Activated gamma-delta T cell (primary cell): ENCODE data around the gene KLHL22.
"Not testable (repeated sequence)": the region's sequence is repeated elsewhere in the genome, so short reads cannot be mapped to it uniquely, and the experiment has no call there.

Experiments
- DNase-seq: peaks from one replicate; lab custom pipeline; 2025; lab: John Stamatoyannopoulos, UW

The KLHL22 gene

DNA sequence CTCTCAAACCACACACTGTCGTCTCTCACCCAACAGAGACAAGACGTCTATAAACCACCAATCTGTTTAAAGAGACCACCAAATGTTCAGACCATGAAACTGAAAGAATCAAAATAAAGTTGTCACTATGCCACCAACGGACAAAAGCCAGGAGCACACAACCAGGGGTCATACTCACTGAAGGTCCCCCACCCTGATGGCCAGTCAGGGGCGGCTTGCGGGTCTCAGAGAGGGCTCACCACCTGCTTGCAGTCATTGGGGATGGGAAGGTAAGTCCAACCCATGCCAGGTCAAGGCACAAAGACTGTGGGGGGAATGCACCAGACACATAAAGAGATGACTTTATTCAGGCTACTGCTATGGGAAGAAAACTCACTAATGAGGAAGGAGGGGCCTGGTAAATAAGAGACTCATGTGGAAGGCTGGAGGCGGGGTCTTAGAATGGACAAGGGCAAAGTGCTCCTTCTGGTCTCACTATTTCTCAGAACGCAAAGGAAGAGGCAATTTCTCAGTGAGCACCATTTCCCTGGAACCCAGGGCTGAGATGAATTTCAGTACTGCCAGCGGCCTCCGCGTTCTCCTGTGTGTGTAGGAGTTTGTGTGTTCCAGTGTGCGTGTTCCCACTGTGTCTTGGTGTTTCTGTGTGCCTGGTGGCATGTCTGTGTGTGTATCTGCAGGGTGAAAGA is 75.3 kb downstream of the KLHL22 start:
- DNase-seq: no peak

DNA sequence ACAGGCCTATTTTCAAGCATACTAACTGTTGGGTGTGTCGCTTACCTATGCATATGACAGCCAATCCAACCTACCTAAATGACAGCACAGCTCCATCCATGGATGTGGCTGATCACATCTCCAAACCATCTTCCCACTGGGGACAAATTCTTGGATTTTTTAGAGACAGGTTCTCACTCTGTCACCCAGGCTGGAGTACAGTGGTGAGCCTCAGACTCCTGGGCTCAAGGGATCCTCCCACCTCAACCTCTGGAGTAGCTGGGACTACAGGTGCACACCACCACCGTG is 76.0 kb downstream of the KLHL22 start:
- no peak for DNase-seq

DNA sequence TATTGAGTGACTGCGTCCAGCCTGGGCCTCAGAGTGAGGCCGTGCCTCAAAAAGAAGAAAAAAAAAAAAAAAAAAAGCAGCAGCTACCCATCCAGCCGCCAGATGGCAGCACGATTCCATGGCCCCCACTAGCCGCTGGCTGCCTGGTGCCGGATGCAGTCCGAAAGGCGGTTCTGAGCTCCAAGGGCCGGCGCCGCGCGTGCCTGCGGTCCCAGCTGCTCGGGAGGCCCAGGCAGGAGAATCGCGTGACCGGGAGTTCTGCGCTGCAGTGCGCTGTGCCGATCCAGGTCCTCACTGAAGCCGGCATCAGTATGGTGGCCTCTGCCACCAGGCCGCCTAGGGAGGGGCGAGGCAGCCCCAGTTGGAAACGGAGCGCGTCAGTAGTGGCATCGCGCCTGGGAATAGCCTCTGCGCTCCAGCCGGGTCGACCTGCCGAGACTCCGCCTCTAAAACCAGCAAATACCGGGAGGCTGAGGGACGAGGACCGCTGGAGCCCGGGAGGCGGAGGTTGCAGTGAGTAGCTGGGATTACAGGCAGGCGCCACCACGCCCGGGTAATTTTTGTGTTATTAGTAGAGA is 77.3 kb downstream of the KLHL22 start:
- no peak for DNase-seq

DNA sequence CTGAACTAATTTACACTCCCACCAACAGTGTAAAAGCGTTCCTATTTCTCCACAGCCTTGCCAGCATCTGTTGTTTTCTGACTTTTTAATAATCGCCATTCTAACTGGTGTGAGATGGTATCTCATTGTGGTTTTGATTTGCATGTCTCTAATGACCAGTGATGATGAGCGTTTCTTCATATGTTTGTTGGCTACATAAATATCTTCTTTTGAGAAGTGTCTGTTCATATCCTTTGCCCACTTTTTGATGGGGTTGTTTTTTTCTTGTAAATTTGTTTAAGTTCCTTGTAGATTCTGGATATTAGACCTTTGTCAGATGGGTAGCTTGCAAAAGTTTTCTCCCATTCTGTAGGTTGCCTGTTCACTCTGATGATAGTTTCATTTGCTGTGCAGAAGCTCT is 79.9 kb downstream of the KLHL22 start:
- DNase-seq: not testable (repeated sequence)

DNA sequence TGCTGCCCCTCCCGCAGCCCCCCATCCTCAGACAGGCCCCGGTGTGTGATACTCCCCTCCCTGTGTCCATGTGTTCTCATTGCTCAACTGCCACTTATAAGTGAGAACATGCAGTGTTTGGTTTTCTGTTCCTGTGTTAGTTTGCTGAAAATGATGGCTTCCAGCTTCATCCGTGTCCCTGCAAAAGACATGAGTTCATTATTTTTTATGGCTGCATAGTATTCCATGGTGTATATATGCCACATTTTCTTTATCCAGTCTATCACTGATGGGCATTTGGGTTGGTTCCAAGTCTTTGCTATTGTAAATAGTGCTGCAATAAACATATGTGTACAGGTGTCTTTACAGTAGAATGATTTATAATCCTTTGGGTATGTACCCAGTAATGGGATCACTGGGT is 80.4 kb downstream of the KLHL22 start:
- DNase-seq: not testable (repeated sequence)

DNA sequence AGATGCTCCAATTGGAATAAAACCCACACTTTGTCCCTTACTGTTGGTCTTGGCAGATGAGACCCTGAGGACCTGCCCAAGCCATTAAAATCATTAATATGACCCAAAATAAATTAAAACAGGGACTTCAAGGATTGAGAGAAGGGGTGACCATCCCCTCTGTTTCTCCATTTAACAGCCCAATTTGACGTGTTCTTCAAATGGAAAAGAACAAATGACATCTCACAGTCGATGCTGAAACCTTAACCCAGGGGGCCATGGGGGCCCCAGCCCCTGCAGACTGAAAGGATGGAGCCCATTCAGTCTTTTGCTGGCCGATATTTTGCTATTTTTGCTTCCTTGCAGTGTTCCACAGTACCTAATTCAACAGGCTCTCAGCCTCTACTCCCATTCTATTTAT is 81.1 kb downstream of the KLHL22 start:
- DNase-seq: no peak

DNA sequence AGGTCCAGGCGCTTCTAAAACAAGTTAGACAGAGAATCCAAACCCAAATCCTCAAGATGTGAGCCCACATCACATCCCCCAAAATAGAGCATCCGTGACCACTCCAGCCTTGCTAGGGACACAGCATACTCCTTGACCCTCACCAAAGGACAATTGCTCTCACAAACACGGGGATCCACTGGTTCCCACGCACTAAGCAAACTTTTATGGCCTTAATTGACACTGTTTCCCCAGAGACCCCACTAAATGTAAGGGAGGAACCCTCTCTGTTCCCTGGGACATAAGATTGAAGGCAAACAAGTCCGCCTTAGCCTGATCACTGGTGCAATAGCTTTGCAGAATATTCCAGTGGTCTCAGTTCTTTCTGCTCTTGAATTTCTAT is 81.5 kb downstream of the KLHL22 start:
- no peak for DNase-seq

DNA sequence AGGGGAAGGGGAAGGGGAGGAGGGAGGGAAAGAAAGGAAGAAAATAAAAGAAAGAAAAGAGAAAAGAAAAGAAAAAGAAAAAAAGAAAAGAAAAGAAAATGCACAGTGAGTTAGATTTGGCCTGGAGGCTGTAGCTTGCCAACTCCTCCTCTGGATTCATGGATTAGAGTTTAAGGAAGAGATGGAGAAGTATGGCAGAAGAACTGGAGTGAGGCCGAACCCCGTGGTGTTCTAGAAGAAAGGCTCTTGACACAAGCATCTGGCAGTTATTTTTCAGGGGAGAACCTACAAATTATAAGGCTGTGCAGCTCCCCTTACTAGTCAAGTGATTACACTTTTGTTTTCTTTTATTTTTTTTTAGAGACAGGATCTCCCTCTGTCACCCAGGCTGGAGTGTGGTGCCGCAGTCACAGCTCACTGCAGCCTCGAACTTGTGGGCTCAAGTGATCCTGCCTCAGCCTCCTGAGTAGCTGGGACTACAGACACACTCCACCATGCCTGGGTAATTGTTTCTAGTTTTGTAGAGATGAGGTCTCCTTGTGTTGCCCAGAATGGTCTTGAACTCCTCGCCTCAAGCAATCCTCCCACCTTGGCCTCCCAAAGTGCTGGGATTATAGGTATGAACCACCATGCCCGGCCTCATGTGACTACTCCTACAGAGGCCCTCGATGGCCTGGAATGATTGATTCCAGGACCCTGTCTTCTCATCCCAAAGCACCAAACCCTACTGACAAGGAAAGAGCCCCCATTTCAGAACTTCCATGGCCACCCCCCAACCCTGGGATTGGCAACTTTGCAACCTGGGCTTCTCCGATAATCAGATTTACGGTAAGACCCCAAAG is 82.2 kb downstream of the KLHL22 start:
- no peak for DNase-seq

DNA sequence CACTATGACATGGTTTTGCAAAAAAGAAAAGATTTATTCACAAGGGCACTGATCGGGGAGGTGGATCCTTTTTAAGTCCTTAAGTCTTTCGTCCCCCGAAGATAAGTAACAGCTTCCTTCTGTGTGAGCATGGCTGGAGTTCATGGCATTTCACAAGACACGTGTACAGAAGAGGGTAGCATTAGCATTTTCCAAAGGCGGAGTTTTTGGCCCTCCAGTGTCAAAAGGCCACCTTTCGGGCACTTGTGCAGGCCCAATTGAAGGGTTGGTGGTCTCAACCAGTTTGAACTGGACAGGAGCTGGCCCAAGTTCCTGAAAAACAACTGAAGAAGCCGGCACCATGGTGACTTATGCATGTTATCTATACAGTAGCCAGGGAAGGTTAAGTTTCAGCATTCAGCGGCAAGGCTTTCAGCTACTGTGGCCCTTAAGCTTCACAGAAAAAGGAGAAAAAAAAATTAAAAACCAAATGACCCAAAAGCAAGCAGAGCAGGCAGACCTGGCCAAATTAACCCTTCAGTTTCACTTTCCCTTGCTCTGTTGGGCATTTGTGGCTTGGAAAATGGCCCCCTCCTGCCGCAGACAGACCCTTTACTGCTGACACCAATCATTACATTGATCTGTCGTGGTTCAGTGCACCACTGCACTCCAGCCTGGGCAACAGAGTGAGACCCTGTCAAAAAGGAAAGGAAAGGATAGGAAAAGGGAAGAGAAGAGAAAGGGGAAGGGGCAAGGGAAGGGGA is 83.0 kb downstream of the KLHL22 start:
- DNase-seq: no peak

DNA sequence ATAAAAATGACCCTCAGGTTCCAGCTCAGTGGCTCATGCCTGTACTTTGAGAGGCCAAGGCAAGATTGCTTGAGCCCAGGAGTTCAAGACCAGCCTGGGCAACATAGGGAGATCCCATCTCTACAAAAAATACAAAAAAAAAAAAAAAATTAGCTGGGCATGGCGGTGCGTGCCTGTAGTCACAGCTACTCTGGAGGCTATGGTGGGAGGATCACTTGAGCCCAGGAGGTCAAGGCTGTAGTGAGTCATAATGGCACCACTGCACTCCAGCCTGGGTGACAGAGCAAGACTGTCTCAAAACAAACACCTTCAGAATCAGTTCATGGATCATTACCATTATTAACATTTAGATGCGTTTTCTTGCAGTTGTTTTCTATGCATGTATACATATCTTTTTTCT is 86.2 kb downstream of the KLHL22 start:
- DNase-seq: not testable (repeated sequence)

DNA sequence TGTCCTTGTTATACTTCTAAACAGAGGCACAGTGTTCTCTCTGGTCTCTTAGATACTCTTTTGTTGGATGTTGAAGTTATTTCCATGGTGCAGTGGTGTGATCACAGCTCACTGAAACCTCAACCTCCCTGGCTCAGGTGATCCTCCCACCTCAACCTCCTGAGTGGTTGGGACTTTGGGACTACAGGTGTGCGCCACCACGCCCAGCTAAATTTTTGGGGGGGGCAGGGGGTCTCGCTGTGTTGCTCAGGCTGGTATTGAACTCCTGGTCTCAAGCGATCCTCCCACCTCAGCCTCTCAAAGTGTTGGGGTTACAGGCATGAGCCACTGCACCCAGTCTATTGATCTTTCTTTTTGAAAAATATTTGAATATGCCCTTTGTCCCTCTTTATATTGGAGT is 86.7 kb downstream of the KLHL22 start:
- DNase-seq: no peak

DNA sequence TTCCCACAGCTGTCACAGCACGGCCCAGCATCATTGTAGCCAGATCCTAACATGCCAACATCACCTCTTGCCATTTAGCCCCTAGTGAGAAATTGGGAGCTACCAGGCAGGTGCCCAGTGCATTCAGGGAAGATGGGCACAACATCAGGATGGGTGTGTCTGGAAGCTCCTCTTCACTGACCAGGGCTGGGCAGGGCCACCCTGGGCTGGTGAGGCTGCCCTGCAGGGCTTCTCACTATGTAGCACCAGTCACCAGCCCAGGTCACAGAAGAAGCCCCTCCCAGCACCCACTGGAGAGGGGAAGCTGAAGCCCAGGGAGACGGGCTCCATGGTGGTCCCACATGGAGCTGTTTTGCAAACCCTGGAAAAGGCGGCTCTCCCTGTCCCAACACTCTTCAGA is 87.8 kb downstream of the KLHL22 start:
- DNase-seq: no peak

DNA sequence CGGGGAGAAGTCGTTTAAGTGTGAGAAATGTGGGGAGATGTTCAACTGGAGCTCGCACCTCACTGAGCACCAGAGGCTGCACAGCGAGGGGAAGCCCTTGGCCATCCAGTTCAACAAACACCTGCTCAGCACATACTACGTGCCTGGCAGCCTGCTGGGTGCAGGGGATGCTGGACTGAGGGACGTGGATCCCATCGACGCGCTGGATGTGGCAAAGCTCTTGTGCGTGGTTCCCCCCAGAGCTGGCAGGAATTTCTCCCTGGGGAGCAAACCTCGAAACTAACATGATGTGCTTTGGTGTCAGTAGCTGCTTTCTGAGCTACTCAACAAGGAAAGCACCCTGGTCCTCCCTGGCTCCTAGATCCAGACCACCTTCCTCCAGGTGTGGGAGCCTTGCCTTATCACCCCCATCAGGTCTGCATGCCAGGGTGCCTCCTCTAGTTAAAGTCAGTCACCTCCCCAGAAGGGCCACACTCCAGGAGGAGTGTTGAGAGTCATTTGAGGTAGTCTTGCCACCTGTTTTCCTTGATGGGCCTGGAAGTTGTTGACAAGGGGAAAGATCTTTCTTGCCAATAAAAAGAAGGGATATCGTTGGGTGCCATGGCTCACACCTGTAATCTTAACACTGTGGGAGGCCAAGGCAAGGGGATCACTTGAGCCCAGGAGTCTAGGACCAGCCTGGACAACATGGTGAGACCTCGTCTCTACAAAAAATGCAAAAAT is 88.7 kb downstream of the KLHL22 start:
- no peak for DNase-seq

DNA sequence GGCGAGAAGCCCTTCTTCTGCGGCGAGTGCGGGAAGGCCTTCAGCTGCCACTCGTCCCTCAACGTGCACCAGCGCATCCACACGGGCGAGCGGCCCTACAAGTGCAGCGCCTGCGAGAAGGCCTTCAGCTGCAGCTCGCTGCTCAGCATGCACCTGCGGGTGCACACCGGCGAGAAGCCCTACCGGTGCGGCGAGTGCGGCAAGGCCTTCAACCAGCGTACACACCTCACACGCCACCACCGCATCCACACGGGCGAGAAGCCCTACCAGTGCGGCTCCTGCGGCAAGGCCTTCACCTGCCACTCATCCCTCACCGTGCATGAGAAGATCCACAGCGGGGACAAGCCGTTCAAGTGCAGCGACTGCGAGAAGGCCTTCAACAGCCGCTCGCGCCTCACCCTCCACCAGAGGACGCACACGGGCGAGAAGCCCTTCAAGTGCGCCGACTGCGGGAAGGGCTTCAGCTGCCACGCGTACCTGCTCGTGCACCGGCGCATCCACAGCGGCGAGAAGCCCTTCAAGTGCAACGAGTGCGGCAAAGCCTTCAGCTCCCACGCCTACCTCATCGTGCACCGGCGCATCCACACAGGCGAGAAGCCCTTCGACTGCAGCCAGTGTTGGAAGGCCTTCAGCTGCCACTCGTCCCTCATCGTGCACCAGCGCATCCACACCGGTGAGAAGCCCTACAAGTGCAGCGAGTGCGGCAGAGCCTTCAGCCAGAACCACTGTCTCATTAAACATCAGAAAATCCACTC is 89.5 kb downstream of the KLHL22 start:
- no peak for DNase-seq

DNA sequence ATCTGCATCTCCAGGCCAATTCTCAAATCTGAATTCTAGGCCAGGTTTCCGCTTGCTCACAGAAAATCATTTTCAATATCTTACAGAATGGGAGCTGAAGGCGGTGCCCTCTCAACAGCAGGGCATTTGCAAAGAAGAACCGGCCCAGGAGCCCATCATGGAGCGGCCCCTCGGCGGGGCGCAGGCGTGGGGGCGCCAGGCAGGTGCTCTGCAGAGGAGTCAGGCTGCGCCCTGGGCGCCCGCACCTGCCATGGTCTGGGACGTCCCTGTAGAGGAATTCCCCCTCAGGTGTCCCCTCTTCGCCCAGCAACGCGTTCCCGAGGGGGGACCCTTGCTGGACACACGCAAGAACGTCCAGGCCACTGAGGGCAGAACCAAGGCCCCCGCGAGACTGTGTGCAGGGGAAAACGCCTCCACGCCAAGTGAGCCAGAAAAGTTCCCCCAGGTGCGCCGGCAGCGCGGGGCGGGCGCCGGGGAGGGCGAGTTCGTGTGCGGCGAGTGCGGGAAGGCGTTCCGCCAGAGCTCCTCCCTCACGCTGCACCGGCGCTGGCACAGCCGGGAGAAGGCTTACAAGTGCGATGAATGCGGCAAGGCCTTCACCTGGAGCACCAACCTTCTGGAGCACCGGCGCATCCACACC is 90.2 kb downstream of the KLHL22 start:
- DNase-seq: no peak

DNA sequence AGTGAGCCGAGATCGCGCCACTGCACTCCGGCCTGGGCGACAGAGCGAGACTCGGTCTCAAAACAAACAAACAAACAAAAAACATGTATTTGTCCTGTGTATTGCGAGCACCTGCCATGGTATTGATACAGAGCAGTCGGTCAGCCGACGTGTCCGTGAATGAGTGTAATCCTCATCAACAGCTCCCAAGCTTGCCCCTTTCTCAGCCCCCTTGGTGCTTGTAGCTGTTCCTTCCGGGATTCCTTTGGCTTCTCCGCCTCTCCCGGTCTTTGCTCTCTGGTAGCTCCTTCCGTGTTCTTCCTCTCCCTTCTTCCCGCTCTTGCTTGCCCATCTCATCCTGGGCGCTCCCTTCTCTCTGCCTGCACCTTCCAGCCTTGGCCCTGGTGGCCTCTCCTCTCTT is 90.7 kb downstream of the KLHL22 start:
- DNase-seq: no peak

DNA sequence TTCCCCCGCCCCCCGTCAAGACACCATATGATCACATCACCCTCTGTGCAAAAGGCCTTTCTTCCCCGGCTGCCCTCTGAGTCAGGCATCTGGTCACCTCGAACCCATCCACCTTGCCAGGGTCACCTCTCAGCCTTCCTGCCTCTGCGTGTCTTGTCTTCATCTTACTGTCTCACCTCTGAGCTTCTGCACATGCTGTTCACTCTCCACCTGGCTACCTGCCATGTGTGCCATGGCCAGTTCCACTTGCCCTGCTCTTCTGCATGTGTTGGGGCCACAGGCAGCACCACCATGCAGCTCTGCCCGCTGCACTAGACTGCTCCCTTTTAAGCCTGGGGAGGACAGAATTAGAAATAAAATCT is 91.8 kb downstream of the KLHL22 start:
- no peak for DNase-seq

DNA sequence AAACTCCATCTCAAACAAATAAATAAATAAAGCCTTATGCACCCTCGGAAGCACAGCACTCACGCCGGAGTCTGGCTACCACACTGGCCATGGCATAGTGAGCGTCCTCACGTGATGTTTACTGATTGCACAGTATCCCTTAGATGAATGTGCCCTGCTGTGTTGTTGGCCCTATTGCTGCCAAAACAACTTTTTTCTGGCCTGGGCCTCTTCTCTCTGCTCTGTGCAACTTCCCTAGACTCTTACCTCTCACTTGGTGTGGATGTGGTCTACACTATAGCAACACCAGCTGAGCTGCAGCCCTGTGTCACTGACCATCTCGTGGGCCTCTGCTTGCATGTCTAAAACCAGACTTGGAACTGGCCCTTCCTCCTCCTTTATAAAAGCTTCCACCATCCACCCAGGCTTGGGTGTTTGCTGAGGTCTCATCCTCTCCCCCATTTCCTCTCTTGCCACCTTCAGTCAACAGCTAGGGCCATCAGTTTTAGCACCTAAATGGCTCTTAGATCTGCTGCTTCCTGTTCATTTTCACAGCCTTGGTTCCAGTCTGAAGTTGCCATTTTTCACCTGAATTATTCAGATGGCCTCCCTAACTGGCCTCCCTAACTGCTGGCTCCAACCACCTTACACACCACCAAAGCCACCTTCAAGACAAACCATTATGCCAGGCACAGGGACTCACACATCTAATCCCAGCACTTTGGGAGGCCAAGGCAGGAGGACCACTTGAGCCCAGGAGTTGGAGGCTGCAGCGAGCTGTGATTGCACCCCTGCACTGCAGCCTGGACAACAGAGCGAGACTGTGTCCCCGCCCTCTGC is 92.4 kb downstream of the KLHL22 start:
- no peak for DNase-seq

DNA sequence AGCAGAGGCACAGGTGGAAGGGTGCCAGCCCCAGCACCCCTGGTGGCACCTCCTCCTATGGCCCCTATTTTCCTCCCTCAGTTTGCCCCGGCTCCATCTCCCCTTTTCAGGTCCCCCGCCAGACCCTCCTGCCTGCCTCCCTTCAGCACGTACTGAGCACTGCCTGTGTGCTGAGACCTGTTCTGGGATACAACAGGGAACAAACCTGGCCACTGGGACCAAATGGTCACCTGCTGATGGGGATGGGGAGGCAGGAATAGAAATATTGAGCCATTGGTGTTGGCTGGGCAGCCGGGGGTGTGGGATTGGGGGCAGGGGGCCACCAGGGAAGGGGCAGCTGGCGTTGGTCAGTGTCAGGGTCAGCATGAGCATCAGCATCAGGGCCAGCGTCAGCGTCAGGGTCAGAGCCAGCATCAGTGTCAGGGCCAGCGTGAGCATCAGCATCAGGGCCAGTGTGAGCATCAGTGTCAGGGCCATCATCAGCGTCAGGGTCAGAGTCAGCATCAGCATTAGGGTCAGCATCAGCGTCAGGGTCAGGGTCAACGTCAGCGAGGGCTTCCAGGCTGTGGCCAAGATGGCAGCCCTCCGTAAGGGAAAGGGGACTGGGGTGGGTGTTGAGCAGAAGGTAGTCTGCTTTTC is 94.1 kb downstream of the KLHL22 start:
- DNase-seq: no peak
